Ovary (tissue), 10 donors: Measurements from ENCODE around the gene PCDHAC2. TPM values are rescaled to one million over a fixed set of nuclear protein-coding genes. Genes with fewer than 3 reads are reported as not detected.
A peak's percentile ranks its signal among the peaks of the same experiment; 100 is the strongest.

ENCODE experiments used
- DNase-seq, 5 donors: peaks; one replicate each; pipeline ENCODE4 v3.0.0-alpha.2; 2019 to 2020
- H3K27ac ChIP-seq, 2 donors: fragments of 200-600 bp; one replicate each; pipeline versions ENCODE4 v1.5.1 to v1.8.0; 2019 to 2022
- H3K27me3 ChIP-seq: fragments of 200-600 bp; one replicate; pipeline ENCODE4 v1.8.0; 2022
- H3K36me3 ChIP-seq: fragments of 200-600 bp; sonication (generic); one replicate; pipeline ENCODE4 v1.5.1; 2019
- H3K4me1 ChIP-seq: one replicate; pipeline ENCODE4 v1.8.1; 2013; ENCODE audit warnings: mild to moderate bottlenecking, moderate library complexity; ENCODE audit not compliant: insufficient read depth
- H3K4me3 ChIP-seq: fragments of 200-600 bp; sonication (generic); one replicate; pipeline ENCODE4 v1.5.1; 2017
- H3K9me3 ChIP-seq, 2 donors: fragments of 200-600 bp in 1 of 2; sonication (generic) in 1 of 2; one replicate each; pipeline versions ENCODE4 v1.5.1 to v1.8.1; 2013 to 2019; ENCODE audit warnings: mild to moderate bottlenecking in 1 of 2, moderate library complexity in 1 of 2
- EP300 ChIP-seq: sonication (generic); formaldehyde crosslinking; IDR thresholded peaks from one replicate; pipeline ENCODE4 v1.6.1; 2017; ENCODE audit warnings: antibody characterized with exemption
- POLR2A ChIP-seq: fragments of 450-650 bp; IDR thresholded peaks from one replicate; pipeline ENCODE4 v1.6.1; 2017; ENCODE audit warnings: antibody characterized with exemption, mild to moderate bottlenecking, moderate library complexity
- WGBS, 3 donors: extraction: QIAGEN DNeasy Blood & Tissue Kit in 1 of 3; methylation state at CpG; one replicate each; pipeline versions ENCODE4 v1.1.5 to v1.1.7; 2013 to 2017; 5-methylcytosine and 5-hydroxymethylcytosine counted together
- intact Hi-C, 4 donors: fragments of 100-400 bp; cut with DNase I; formaldehyde crosslinking; loops; one replicate each; pipeline versions ENCODE4 v1.11.0 to v1.15.1; 2022 to 2023
- long read RNA-seq, 3 donors: library from polyadenylated mRNA in 2 of 3; unstranded in 2 of 3; transcript quantifications; one replicate each; pipeline ENCODE4 v2.0.0 and lab custom pipeline, GENCODE V29; 2021 to 2026
- polyA plus RNA-seq, 2 donors: library from polyadenylated mRNA; stranded (reverse); fragments of 200-250 nt in 1 of 2; fragments of 350-450 nt in 1 of 2; fragmentation: Illumina TruSeq in 1 of 2; extraction: RNeasy Lipid Tissue Mini Kit (QIAGEN cat#74804) in 1 of 2; gene quantifications; one replicate each; pipeline ENCODE4 v1.2.3, GENCODE V29; 2013 to 2014
- total RNA-seq, 7 donors: library from RNA; depleted of rRNA in 2 of 7; stranded (reverse); fragments of >200 nt in 2 of 7; fragmentation: NEBNext Ultra II Directional in 3 of 7; extraction: Animal tissue kit (Norgen Biotek cat#: 25700) in 3 of 7; gene quantifications; one replicate each; pipeline versions ENCODE4 v1.1.0 to v1.2.4, GENCODE V29; 2016 to 2023
- TF ChIP-seq, protein P1 (sequence below), 3 donors: fragments of 450-650 bp in 2 of 3; fragments of 200-600 bp in 1 of 3; IDR thresholded peaks; one replicate each; pipeline versions ENCODE4 v1.5.1 to v1.8.0; 2016 to 2022; ENCODE audit warnings: antibody characterized with exemption in 3 of 3, mild to moderate bottlenecking in 1 of 3
- donor health status: DM: no; HTN: no; CAD: no; lungs with moderate emphysema.
- donor health status: DM: no; HTN: no; CAD: no.
- donor health status: Bipolar disorder and iron deficiency.
- donor health status: DM: yes; HTN: yes; CAD: no.
- donor health status: DM: no; HTN: no; CAD: no.
- donor health status: DM: yes; HTN: yes; CAD: no.

PCDHAC2 gene, protein sequence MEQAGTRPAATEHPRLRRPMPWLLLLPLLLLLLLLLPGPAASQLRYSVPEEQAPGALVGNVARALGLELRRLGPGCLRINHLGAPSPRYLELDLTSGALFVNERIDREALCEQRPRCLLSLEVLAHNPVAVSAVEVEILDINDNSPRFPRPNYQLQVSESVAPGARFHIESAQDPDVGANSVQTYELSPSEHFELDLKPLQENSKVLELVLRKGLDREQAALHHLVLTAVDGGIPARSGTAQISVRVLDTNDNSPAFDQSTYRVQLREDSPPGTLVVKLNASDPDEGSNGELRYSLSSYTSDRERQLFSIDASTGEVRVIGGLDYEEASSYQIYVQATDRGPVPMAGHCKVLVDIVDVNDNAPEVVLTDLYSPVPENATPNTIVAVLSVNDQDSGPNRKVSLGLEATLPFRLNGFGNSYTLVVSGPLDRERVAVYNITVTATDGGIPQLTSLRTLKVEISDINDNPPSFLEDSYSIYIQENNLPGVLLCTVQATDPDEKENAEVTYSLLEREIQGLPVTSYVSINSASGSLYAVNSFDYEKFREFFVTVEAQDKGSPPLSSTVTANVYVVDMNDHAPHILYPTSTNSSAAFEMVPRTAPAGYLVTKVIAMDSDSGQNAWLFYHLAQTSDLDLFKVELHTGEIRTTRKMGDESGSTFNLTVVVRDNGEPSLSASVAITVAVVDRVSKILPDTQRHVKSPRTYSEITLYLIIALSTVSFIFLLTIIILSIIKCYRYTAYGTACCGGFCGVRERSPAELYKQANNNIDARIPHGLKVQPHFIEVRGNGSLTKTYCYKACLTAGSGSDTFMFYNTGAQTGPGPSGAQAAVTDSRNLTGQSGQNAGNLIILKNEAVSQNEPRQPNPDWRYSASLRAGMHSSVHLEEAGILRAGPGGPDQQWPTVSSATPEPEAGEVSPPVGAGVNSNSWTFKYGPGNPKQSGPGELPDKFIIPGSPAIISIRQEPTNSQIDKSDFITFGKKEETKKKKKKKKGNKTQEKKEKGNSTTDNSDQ
- 1 to 10 TPM in 2 of 7 donors, under 1 TPM in 5; 0.15 to 2.1 (median 0.72) TPM for total RNA-seq
- 1 to 10 TPM in 1 of 2 donors, under 1 TPM in 1; 0.06 to 1.4 TPM for polyA plus RNA-seq
- long read RNA-seq, donor 1, partial matches to known transcripts, result 0 of 2 reads
- long read RNA-seq, donor 1, other reads (novel, unspliced or antisense), result 2 of 2 reads
- long read RNA-seq, donor 2, full-length matches to known transcripts, result 3 of 3 reads
- long read RNA-seq, donor 2, partial matches to known transcripts, result 0 of 3 reads
- long read RNA-seq, donor 2, other reads (novel, unspliced or antisense), result 0 of 3 reads
- long read RNA-seq, donor 3, full-length matches to known transcripts, result 2 of 4 reads
- long read RNA-seq, donor 3, partial matches to known transcripts, result 0 of 4 reads
- long read RNA-seq, donor 3, other reads (novel, unspliced or antisense), result 2 of 4 reads

DNA sequence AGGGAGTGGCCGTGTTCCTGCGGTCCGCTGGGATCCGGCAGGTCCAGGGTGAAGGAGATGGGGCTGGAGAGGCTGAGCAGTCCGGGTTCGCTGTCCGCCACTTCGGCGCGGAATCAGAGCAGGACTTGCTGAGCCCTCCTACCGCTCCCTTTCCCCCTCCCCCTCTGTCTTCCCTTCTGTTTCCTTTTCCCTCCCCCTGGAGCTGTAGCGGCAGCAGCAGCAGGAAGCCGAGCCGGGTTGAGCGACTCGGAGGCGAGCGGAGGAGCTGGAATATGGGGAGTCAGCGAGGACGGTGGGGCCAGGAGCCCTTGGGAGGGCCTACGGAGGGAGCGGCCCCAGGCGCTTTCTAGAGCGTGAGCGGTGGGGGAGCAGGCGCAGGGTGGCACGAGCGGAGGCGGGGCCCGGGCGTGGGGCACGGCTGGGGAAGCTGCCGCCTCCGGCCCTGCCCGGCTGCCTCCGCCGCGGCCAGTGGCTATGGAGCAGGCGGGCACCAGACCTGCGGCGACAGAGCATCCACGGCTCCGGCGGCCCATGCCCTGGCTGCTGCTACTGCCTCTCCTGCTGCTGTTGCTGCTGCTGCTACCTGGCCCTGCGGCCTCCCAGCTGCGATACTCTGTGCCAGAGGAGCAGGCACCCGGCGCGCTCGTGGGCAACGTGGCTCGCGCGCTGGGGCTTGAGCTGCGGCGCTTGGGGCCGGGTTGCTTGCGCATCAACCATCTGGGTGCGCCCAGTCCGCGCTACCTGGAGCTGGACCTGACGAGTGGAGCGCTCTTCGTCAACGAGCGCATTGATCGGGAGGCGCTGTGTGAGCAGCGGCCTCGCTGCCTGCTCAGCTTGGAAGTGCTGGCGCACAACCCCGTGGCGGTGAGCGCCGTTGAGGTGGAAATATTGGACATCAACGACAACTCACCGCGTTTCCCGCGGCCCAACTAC, at the start of gene PCDHAC2:
Gene PCDHAC2 (plus strand): TSS at position 184 of the 933 bp plus-strand sequence. CDS start 291 bp downstream, at position 475.
- Histone ChIP-seq H3K27ac (no peak within 1 kb of the TSS), H3K4me3 (peak within 1 kb of the TSS; percentile 50), H3K27me3 (no peaks in the 10 kb centered on the region), H3K4me1 (peaks cover 2% of the 10 kb centered on the region), H3K36me3 (no peaks in the 10 kb centered on the region), H3K9me3 (no peaks in the 10 kb centered on the region)
- no peak for TF ChIP-seq EP300
- TF ChIP-seq, protein P1, sequence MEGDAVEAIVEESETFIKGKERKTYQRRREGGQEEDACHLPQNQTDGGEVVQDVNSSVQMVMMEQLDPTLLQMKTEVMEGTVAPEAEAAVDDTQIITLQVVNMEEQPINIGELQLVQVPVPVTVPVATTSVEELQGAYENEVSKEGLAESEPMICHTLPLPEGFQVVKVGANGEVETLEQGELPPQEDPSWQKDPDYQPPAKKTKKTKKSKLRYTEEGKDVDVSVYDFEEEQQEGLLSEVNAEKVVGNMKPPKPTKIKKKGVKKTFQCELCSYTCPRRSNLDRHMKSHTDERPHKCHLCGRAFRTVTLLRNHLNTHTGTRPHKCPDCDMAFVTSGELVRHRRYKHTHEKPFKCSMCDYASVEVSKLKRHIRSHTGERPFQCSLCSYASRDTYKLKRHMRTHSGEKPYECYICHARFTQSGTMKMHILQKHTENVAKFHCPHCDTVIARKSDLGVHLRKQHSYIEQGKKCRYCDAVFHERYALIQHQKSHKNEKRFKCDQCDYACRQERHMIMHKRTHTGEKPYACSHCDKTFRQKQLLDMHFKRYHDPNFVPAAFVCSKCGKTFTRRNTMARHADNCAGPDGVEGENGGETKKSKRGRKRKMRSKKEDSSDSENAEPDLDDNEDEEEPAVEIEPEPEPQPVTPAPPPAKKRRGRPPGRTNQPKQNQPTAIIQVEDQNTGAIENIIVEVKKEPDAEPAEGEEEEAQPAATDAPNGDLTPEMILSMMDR (IDR thresholded peaks at IDR 0.05), result no peak
- no peak for TF ChIP-seq POLR2A
- intact Hi-C loops, result no loop called here
- WGBS, 3 donors, result 0 to 1% (median 1%) methylated on average over 40 to 80 of the region's 80 CpGs
- DNase-seq, result peak in 4 of 5 donors; percentile 8 to 40 (median 18)

DNA sequence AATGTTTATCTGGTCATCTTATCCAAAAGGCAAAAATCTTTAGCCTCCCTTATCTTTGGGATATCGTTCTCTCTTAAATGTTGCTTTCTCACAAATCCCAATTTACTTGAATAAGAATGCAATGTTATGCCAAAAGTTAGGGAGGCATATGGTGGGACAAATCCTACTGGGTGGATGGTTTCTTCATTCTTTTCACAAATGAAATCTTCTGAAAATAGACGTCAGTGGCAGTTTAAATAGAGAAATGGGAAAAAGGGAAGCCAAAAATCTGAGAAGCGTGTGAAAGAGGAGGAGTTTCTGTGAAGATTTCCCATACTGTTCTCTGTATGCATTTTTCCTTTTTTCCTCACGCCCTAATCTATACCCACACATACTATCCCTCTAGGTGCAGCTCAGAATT, 42.7 kb upstream of the PCDHAC2 start:
- peaks cover 14% of the 10 kb centered on the region for H3K4me1 ChIP-seq
- H3K27me3 ChIP-seq, result no peaks in the 10 kb centered on the region
- H3K36me3 ChIP-seq, result no peaks in the 10 kb centered on the region
- H3K4me3 ChIP-seq, result no peak overlapping the region
- 51 to 67% (median 62%) methylated on average over 4 of the region's 4 CpGs for WGBS, 3 donors
- no peak overlapping the region for H3K27ac ChIP-seq
- intact Hi-C loops, result no loop called here
- DNase-seq, result no peak
- H3K9me3 ChIP-seq, result no peaks in the 10 kb centered on the region
- TF ChIP-seq POLR2A (no peak), EP300 (no peak)
- TF ChIP-seq, protein P1 (IDR thresholded peaks at IDR 0.05), result no peak

DNA sequence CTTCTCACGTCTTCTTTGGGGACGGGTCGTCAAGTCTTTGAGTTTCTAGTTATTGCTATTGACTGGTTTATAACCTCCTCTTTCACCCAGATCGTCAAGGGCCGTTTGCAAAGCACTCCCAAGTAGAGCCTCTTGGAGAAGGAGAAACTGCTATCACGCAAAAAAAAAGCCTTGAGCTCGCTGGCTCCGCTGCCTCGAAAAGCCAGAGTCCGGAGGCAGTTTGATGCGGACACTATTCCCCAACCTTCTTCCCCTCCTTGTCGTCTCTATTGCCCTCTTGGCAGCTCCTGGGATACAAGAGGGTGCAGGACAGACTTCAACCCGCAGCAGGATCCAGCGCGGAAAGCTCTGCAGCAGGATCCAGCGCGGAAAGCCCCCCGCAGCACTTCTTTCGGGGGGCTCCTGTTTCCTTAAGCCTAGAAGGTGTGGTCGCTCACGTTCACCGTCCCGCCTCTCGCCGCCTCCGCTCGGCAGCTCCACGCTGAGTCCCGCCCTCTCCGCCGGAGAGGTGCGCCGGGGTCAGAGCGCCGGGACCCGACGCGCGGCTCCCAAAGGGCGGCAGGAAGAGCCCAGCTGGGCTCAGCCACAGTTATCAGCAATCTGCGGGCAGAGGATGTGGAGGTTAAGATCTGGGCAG, 40.4 kb upstream of the PCDHAC2 start, which contains the start of gene PCDHAC1:
Gene PCDHAC1 (plus strand): TSS at position 494 of the 637 bp plus-strand sequence. CDS start 594 bp downstream, outside the sequence.
- no peak for TF ChIP-seq EP300
- TF ChIP-seq POLR2A, result no peak
- TF ChIP-seq, protein P1 (IDR thresholded peaks at IDR 0.05), result no peak
- no peaks in the 10 kb centered on the region for H3K9me3 ChIP-seq
- H3K27me3 ChIP-seq, result no peaks in the 10 kb centered on the region
- DNase-seq, result peak in 1 of 5 donors; percentile 41
- intact Hi-C loops, result no loop called here
- no peaks in the 10 kb centered on the region for H3K36me3 ChIP-seq
- WGBS, 3 donors, result 1 to 3% (median 1%) methylated on average over 38 to 41 of the region's 41 CpGs
- H3K4me3 ChIP-seq, result peak within 1 kb of the TSS; percentile 35
- no peak within 1 kb of the TSS for H3K27ac ChIP-seq
- peaks cover 14% of the 10 kb centered on the region for H3K4me1 ChIP-seq
